GM20000 (cell line): ENCODE results near the gene NUDT16.
"Not testable (repeated sequence)": the region's sequence is repeated elsewhere in the genome, so short reads cannot be mapped to it uniquely, and the experiment has no call there.

Experiments used
- DNase-seq: peaks from one replicate; pipeline ENCODE4 v3.0.0; 2012; ENCODE audit warnings: low spot score
- CTCF ChIP-seq: IDR thresholded peaks from 2 replicates; pipeline ENCODE4 v1.5.1; 2012; ENCODE audit warnings: mild to moderate bottlenecking, control low read depth; ENCODE audit errors: extremely low read depth, missing control alignments

Gene NUDT16

GRCh38 chr3:131363275-131363674 is 18.3 kb upstream of the NUDT16 start:
- no peak for DNase-seq
- TF ChIP-seq CTCF = no peak

- no peak for TF ChIP-seq CTCF
- no peak for DNase-seq
These were observed 10.5 kb upstream of the NUDT16 start for GRCh38 chr3:131370935-131371687.

GRCh38 chr3:131371688-131372066 is 9.9 kb upstream of the NUDT16 start:
- no peak for TF ChIP-seq CTCF
- no peak for DNase-seq

GRCh38 chr3:131374741-131375140 is 6.8 kb upstream of the NUDT16 start:
- DNase-seq = no peak
- TF ChIP-seq CTCF = no peak

- not testable (repeated sequence) for DNase-seq
These were observed 641 bp upstream of the NUDT16 start for GRCh38 chr3:131380821-131381444.

- DNase-seq = no peak
- no peak for TF ChIP-seq CTCF
These were observed 5.0 kb downstream of the NUDT16 start for GRCh38 chr3:131386429-131387165.

- TF ChIP-seq CTCF = no peak
- no peak for DNase-seq
These were observed 6.4 kb downstream of the NUDT16 start for GRCh38 chr3:131387796-131388489.
